ENCODE results near the gene HBZ.

DNA sequence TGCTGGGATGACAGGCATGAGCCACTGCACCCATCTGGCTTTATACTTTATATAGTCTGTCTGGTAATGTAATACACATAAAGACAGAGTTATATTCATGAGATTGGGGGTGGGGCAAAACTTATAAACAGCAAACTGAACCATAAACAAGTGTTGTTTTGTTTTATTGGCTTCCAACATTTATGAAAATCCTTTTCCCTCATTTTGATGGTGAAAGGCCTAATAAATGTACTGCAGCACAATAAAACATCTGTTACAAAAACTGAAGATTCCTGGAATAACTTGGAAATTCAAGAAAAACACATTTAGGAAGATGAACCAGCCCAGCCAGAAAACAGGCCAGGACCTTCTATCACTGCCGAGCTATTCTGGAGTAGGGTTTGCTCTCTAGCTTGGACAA is 30.1 kb upstream of the HBZ start:
- TF ChIP-seq, protein P1, sequence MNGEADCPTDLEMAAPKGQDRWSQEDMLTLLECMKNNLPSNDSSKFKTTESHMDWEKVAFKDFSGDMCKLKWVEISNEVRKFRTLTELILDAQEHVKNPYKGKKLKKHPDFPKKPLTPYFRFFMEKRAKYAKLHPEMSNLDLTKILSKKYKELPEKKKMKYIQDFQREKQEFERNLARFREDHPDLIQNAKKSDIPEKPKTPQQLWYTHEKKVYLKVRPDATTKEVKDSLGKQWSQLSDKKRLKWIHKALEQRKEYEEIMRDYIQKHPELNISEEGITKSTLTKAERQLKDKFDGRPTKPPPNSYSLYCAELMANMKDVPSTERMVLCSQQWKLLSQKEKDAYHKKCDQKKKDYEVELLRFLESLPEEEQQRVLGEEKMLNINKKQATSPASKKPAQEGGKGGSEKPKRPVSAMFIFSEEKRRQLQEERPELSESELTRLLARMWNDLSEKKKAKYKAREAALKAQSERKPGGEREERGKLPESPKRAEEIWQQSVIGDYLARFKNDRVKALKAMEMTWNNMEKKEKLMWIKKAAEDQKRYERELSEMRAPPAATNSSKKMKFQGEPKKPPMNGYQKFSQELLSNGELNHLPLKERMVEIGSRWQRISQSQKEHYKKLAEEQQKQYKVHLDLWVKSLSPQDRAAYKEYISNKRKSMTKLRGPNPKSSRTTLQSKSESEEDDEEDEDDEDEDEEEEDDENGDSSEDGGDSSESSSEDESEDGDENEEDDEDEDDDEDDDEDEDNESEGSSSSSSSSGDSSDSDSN (IDR thresholded peaks at IDR 0.05; ENCODE audit: borderline replicate concordance in 1 of 2, low read depth in 2 of 2, low read length in 2 of 2) = no peak
- TF ChIP-seq ZNF780A (CRISPR knock-in tag; IDR thresholded peaks at IDR 0.05) = no peak
- TF ChIP-seq, protein P2, sequence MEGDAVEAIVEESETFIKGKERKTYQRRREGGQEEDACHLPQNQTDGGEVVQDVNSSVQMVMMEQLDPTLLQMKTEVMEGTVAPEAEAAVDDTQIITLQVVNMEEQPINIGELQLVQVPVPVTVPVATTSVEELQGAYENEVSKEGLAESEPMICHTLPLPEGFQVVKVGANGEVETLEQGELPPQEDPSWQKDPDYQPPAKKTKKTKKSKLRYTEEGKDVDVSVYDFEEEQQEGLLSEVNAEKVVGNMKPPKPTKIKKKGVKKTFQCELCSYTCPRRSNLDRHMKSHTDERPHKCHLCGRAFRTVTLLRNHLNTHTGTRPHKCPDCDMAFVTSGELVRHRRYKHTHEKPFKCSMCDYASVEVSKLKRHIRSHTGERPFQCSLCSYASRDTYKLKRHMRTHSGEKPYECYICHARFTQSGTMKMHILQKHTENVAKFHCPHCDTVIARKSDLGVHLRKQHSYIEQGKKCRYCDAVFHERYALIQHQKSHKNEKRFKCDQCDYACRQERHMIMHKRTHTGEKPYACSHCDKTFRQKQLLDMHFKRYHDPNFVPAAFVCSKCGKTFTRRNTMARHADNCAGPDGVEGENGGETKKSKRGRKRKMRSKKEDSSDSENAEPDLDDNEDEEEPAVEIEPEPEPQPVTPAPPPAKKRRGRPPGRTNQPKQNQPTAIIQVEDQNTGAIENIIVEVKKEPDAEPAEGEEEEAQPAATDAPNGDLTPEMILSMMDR (IDR thresholded peaks at IDR 0.05 in 2 of 3, conservative IDR thresholded peaks at IDR 0.05 in 1 of 3; ENCODE audit: insufficient read depth in 2 of 3, low read depth in 1 of 3, low read length in 3 of 3) = no peak
